ENCODE results near the gene DDX27. TPM values are rescaled to one million over a fixed set of nuclear protein-coding genes. Genes with fewer than 3 reads are reported as not detected.

The DDX27 gene
- total RNA-seq, 4 donors from 2014 or later = 22.3 to 32.5 (median 29.8) TPM

DNA sequence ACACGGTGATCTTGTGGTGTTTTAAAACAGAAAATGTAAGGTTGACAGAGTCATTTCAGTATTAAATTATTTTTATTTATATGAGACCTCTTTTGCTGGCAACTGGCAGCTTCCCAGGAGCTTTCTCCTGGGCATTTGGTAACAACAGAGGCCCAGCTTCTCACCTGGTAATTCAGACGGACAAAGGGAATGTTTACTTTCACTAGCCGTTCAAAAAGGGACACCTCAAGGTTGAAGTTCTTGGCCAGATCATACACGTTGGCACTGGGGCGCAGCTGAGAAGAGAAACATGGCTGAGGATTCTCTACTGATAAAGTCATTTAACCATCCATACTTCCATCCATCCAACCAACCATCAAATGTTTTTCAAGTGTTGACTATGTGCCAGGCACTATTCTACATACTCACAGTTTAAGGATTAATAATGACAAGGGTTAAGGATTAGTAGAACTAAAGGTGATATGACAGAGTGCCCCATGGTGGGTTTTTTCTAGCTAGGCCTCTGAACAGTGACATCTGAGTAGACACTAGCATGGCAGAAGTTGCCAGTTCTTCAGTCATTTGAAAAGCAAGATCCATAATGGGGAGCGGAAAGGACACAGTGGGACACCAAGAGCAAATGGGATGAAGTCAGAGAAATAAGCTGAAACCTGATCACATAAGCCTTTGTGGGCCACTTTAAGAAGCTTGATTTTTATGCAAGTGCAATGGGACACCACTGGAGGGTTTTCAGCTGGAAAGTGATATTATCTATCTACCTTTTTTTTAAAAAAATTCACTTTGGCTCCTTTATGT is 33.5 kb downstream of the DDX27 start:
- no peak for ATAC-seq
- Histone ChIP-seq H3K36me3 (peaks cover 5 to 100% of the 10 kb centered on the region in 2 donors), H3K27ac (no peak overlapping the region), H3K4me1 (no peaks in the 10 kb centered on the region), H3K27me3 (no peaks in the 10 kb centered on the region), H3K4me3 (no peak overlapping the region), H3K9me3 (no peaks in the 10 kb centered on the region)
- WGBS, 2 donors (ENCODE audit: low coverage in 1 of 2) = 79 to 83% methylated on average over 3 to 6 of the region's 6 CpGs
- TF ChIP-seq POLR2A (IDR thresholded peaks at IDR 0.05) (no peak), POLR2AphosphoS5 (IDR thresholded peaks at IDR 0.05) (no peak)
- TF ChIP-seq, protein P1, sequence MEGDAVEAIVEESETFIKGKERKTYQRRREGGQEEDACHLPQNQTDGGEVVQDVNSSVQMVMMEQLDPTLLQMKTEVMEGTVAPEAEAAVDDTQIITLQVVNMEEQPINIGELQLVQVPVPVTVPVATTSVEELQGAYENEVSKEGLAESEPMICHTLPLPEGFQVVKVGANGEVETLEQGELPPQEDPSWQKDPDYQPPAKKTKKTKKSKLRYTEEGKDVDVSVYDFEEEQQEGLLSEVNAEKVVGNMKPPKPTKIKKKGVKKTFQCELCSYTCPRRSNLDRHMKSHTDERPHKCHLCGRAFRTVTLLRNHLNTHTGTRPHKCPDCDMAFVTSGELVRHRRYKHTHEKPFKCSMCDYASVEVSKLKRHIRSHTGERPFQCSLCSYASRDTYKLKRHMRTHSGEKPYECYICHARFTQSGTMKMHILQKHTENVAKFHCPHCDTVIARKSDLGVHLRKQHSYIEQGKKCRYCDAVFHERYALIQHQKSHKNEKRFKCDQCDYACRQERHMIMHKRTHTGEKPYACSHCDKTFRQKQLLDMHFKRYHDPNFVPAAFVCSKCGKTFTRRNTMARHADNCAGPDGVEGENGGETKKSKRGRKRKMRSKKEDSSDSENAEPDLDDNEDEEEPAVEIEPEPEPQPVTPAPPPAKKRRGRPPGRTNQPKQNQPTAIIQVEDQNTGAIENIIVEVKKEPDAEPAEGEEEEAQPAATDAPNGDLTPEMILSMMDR (IDR thresholded peaks at IDR 0.05) = no peak

DNA sequence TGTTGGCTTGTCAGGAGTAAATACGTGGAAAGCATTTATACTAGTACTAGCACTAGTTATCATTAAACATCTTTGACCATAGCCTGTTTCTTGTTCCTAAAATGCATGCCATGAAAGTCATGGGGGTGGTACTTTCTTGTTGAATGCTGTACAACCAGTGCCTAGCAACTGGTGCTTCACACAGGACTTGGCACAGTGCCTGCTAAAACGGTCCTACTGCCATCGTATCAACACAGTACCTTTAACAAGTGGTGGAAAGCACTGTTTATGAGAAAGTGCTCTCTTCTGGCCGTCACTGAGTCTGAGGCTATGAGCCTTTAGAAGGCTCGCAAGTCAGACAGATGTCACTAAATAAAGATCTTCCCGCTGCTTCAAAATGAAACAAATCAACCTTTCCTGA is 37.0 kb downstream of the DDX27 start:
- WGBS, 2 donors (ENCODE audit: low coverage in 1 of 2) = 52 to 64% methylated on average over 2 to 6 of the region's 6 CpGs
- no peaks in the 10 kb centered on the region for H3K9me3 ChIP-seq
- no peaks in the 10 kb centered on the region for H3K27me3 ChIP-seq
- ATAC-seq = no peak
- no peak overlapping the region for H3K4me3 ChIP-seq
- H3K4me1 ChIP-seq = no peaks in the 10 kb centered on the region
- TF ChIP-seq EP300 (IDR thresholded peaks at IDR 0.05) = no peak
- no peak for TF ChIP-seq POLR2AphosphoS5 (IDR thresholded peaks at IDR 0.05)
- TF ChIP-seq, protein P1 (IDR thresholded peaks at IDR 0.05) = no peak
- TF ChIP-seq POLR2A (IDR thresholded peaks at IDR 0.05) = no peak
- H3K27ac ChIP-seq = no peak overlapping the region
- peaks cover 5 to 100% of the 10 kb centered on the region in 2 donors for H3K36me3 ChIP-seq

DNA sequence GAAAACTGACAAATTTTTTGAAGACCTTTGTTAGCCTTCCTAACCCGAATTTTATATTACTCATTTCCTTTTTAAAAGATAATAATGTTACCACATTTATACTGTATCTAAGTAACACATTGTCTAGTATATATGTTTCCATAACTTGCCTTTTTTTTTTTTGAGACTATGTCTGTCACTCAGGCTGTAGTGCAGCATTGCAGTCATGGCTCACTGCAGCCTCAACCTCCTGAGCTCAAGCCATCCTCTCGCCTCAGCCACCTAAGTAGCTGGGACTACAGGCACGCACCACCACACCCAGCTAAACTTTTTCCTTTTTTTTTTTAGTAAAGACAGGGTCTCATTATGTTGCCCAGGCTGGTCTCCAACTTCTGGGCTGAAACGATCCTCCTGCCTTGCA is 40.1 kb downstream of the DDX27 start:
- H3K27me3 ChIP-seq = no peaks in the 10 kb centered on the region
- no peak overlapping the region for H3K4me3 ChIP-seq
- 57 to 69% methylated on average over 2 to 4 of the region's 4 CpGs for WGBS, 2 donors (ENCODE audit: low coverage in 1 of 2)
- no peaks in the 10 kb centered on the region for H3K4me1 ChIP-seq
- no peaks in the 10 kb centered on the region for H3K9me3 ChIP-seq
- H3K36me3 ChIP-seq = peaks cover 12 to 100% of the 10 kb centered on the region in 2 donors
- no peak for TF ChIP-seq POLR2A (IDR thresholded peaks at IDR 0.05)
- TF ChIP-seq, protein P1 (IDR thresholded peaks at IDR 0.05) = no peak
- no peak for TF ChIP-seq POLR2AphosphoS5 (IDR thresholded peaks at IDR 0.05)
- TF ChIP-seq EP300 (IDR thresholded peaks at IDR 0.05) = no peak
- H3K27ac ChIP-seq = no peak overlapping the region
- no peak for ATAC-seq

DNA sequence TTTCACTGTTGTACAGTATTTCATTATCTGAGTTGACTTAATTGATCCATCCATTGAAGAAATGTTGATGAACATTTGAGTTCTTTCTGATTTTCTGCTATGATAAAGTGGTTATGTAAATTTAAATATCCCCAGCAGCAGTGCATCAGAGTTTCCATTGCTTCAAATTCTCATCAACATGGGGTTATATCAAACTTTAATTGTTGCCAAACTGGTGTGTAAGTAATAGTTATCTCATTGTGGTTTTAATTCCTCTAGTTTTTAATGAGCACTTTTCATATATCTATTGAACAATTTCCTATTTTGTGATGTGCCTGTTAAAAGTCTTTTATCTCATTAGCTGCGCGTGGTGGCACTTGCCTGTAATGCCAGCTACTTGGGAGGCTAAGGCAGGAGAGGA is 40.6 kb downstream of the DDX27 start:
- TF ChIP-seq POLR2A (IDR thresholded peaks at IDR 0.05) (no peak), EP300 (IDR thresholded peaks at IDR 0.05) (no peak), POLR2AphosphoS5 (IDR thresholded peaks at IDR 0.05) (no peak)
- TF ChIP-seq, protein P1 (IDR thresholded peaks at IDR 0.05) = no peak

DNA sequence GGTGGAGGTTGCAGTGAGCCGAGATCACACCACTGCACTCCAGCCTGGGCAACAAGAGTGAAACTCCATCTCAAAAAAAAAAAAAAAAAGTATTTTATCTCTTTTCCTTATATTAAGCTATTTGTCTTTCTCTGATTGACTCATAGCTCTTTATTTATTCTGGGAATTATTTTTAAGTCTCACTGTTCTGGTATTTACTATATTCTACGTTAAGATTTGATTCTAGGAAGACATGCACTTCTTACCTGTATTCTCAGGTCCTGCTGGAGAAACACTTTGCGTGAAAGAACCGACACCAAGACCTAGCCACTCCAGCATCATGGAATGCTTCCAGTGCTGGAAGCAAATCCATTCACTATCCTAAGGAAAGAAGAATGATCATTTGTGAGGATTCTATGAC is 41.0 kb downstream of the DDX27 start:
- ATAC-seq = no peak
- TF ChIP-seq POLR2A (IDR thresholded peaks at IDR 0.05) (no peak), POLR2AphosphoS5 (IDR thresholded peaks at IDR 0.05) (no peak)
- 91 to 94% methylated on average over 4 of the region's 4 CpGs for WGBS, 2 donors (ENCODE audit: low coverage in 1 of 2)
- H3K9me3 ChIP-seq = no peaks in the 10 kb centered on the region
- H3K4me3 ChIP-seq = no peak overlapping the region
- H3K27ac ChIP-seq = no peak overlapping the region
- peaks cover 12 to 100% of the 10 kb centered on the region in 2 donors for H3K36me3 ChIP-seq
- no peaks in the 10 kb centered on the region for H3K4me1 ChIP-seq
- H3K27me3 ChIP-seq = no peaks in the 10 kb centered on the region

More for the DNA sequence above, 40.6 kb downstream of the DDX27 start:
- Histone ChIP-seq H3K36me3 (peaks cover 12 to 100% of the 10 kb centered on the region in 2 donors), H3K4me3 (no peak overlapping the region), H3K9me3 (no peaks in the 10 kb centered on the region), H3K4me1 (no peaks in the 10 kb centered on the region), H3K27ac (no peak overlapping the region), H3K27me3 (no peaks in the 10 kb centered on the region)
- ATAC-seq = no peak
- WGBS, 2 donors (ENCODE audit: low coverage in 1 of 2) = 80 to 100% methylated on average over 1 to 2 of the region's 2 CpGs

All from gastroesophageal sphincter (tissue), 4 donors.